ENCODE data around the gene KISS1. TPM values are rescaled to one million over a fixed set of nuclear protein-coding genes. Genes with fewer than 3 reads are reported as not detected.

The KISS1 gene
- total RNA-seq, 1 donor from 2014 or later = 2.7 TPM

DNA sequence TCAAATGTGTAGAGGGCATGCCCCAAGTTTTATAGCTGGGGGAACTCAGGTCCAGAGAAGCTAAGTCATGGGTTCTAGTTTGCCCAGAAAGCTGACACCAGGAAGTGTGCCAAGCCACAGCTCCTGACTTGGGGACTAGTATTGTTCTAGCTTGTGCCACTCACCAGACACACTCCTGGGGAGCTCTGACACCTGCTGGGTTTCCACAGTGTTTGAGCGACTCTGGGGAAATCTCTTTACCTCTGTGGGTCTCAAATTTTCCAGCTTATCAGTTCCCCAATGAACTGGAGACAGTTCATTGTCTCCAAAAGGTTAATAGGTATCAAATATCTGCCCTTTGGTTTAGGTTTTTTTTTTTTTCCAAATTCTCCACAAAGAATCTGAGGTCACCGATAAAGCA is 4.2 kb downstream of the KISS1 start:
- Mint-ChIP-seq H3K4me1 (ENCODE audit: low read depth, unreplicated experiment) (peaks cover 25% of the 10 kb centered on the region), H3K27ac (ENCODE audit: unreplicated experiment) (no peak overlapping the region), H3K36me3 (ENCODE audit: low read depth, unreplicated experiment) (no peaks in the 10 kb centered on the region), H3K9me3 (ENCODE audit: unreplicated experiment) (peaks cover 3% of the 10 kb centered on the region), H3K27me3 (ENCODE audit: low read depth, unreplicated experiment) (peaks cover 55% of the 10 kb centered on the region), H3K4me3 (ENCODE audit: unreplicated experiment) (no peak overlapping the region)
- Histone ChIP-seq H4K20me1 (ENCODE audit: insufficient read depth, low read length) (no peaks in the 10 kb centered on the region), H3K27ac (ENCODE audit: low read depth, low read length) (no peak overlapping the region), H3K9ac (ENCODE audit: low read length) (no peak overlapping the region), H3K27me3 (ENCODE audit: insufficient read depth, low read length) (peaks cover 7% of the 10 kb centered on the region), H2AFZ (ENCODE audit: low read depth, low read length) (no peak overlapping the region), H3K4me3 (ENCODE audit: insufficient read depth, low read depth, low read length) (no peak overlapping the region), H3K79me2 (ENCODE audit: insufficient read depth, low read length) (no peaks in the 10 kb centered on the region), H3K36me3 (ENCODE audit: insufficient read depth, low read length) (no peaks in the 10 kb centered on the region), H3K4me2 (ENCODE audit: low read length) (no peak overlapping the region), H3K9me3 (ENCODE audit: insufficient read depth, low read depth, low read length) (no peaks in the 10 kb centered on the region), H3K4me1 (ENCODE audit: insufficient read depth, low read length) (peaks cover 19% of the 10 kb centered on the region)
- DNase-seq (ENCODE audit: low read depth) (no peak), FAIRE-seq (no peak)
- TF ChIP-seq CTCF (IDR thresholded peaks at IDR 0.05; ENCODE audit: insufficient read depth, low read depth, low read length) (no peak), EZH2 (IDR thresholded peaks at IDR 0.05; ENCODE audit: insufficient read depth, low read length) (no peak)

- Mint-ChIP-seq H3K4me1 (ENCODE audit: low read depth, unreplicated experiment) (peaks cover 20% of the 10 kb centered on the region), H3K4me3 (ENCODE audit: unreplicated experiment) (no peak overlapping the region), H3K36me3 (ENCODE audit: low read depth, unreplicated experiment) (no peaks in the 10 kb centered on the region), H3K9me3 (ENCODE audit: unreplicated experiment) (peaks cover 3% of the 10 kb centered on the region), H3K27me3 (ENCODE audit: low read depth, unreplicated experiment) (peaks cover 61% of the 10 kb centered on the region), H3K27ac (ENCODE audit: unreplicated experiment) (no peak overlapping the region)
- H4K20me1 ChIP-seq (ENCODE audit: insufficient read depth, low read length) = no peaks in the 10 kb centered on the region
- TF ChIP-seq EZH2 (IDR thresholded peaks at IDR 0.05; ENCODE audit: insufficient read depth, low read length) = no peak
- no peak for TF ChIP-seq CTCF (IDR thresholded peaks at IDR 0.05; ENCODE audit: insufficient read depth, low read depth, low read length)
- H3K79me2 ChIP-seq (ENCODE audit: insufficient read depth, low read length) = no peaks in the 10 kb centered on the region
- peaks cover 15% of the 10 kb centered on the region for H3K4me1 ChIP-seq (ENCODE audit: insufficient read depth, low read length)
- H3K4me3 ChIP-seq (ENCODE audit: insufficient read depth, low read depth, low read length) = no peak overlapping the region
- H3K4me2 ChIP-seq (ENCODE audit: low read length) = no peak overlapping the region
- peaks cover 7% of the 10 kb centered on the region for H3K27me3 ChIP-seq (ENCODE audit: insufficient read depth, low read length)
- H3K27ac ChIP-seq (ENCODE audit: low read depth, low read length) = no peak overlapping the region
- no peak overlapping the region for H2AFZ ChIP-seq (ENCODE audit: low read depth, low read length)
- FAIRE-seq = no peak
- H3K36me3 ChIP-seq (ENCODE audit: insufficient read depth, low read length) = no peaks in the 10 kb centered on the region
- no peak for DNase-seq (ENCODE audit: low read depth)
- no peak overlapping the region for H3K9ac ChIP-seq (ENCODE audit: low read length)
- no peaks in the 10 kb centered on the region for H3K9me3 ChIP-seq (ENCODE audit: insufficient read depth, low read depth, low read length)
Measured at GRCh38 chr1:204191456-204191855, 4.8 kb downstream of the KISS1 start.

- Mint-ChIP-seq H3K4me3 (ENCODE audit: unreplicated experiment) (no peak overlapping the region), H3K36me3 (ENCODE audit: low read depth, unreplicated experiment) (no peaks in the 10 kb centered on the region), H3K27me3 (ENCODE audit: low read depth, unreplicated experiment) (peaks cover 64% of the 10 kb centered on the region), H3K9me3 (ENCODE audit: unreplicated experiment) (peaks cover 3% of the 10 kb centered on the region), H3K27ac (ENCODE audit: unreplicated experiment) (no peak overlapping the region), H3K4me1 (ENCODE audit: low read depth, unreplicated experiment) (peaks cover 12% of the 10 kb centered on the region)
- Histone ChIP-seq H3K36me3 (ENCODE audit: insufficient read depth, low read length) (no peaks in the 10 kb centered on the region), H2AFZ (ENCODE audit: low read depth, low read length) (peak overlapping the region; percentile 48), H4K20me1 (ENCODE audit: insufficient read depth, low read length) (no peaks in the 10 kb centered on the region), H3K4me2 (ENCODE audit: low read length) (peak overlapping the region; percentile 52), H3K9ac (ENCODE audit: low read length) (no peak overlapping the region), H3K27me3 (ENCODE audit: insufficient read depth, low read length) (peaks cover 10% of the 10 kb centered on the region), H3K27ac (ENCODE audit: low read depth, low read length) (no peak overlapping the region), H3K4me3 (ENCODE audit: insufficient read depth, low read depth, low read length) (no peak overlapping the region), H3K79me2 (ENCODE audit: insufficient read depth, low read length) (no peaks in the 10 kb centered on the region), H3K4me1 (ENCODE audit: insufficient read depth, low read length) (peaks cover 5% of the 10 kb centered on the region), H3K9me3 (ENCODE audit: insufficient read depth, low read depth, low read length) (no peaks in the 10 kb centered on the region)
- FAIRE-seq = no peak
- no peak for TF ChIP-seq EZH2 (IDR thresholded peaks at IDR 0.05; ENCODE audit: insufficient read depth, low read length)
- no peak for TF ChIP-seq CTCF (IDR thresholded peaks at IDR 0.05; ENCODE audit: insufficient read depth, low read depth, low read length)
- peak; percentile 50 for DNase-seq (ENCODE audit: low read depth)
Measured at GRCh38 chr1:204190212-204191211, 5.8 kb downstream of the KISS1 start.

All from astrocyte (in vitro differentiated cells and primary cell).